Liver (tissue), 3 donors: ENCODE data around the gene FSCN2.

ENCODE experiments used
- CTCF ChIP-seq: fragments of 150-350 bp; IDR thresholded peaks from 2 replicates; pipeline ENCODE4 v1.5.1; 2017; ENCODE audit warnings: improper control_type of control experiment, low read depth, low read length; ENCODE audit not compliant: missing input control
- EGR1 ChIP-seq, 2 donors: IDR thresholded peaks; 2 replicates each; pipeline ENCODE4 v1.6.1; 2016 to 2018; ENCODE audit warnings: antibody characterized with exemption in 2 of 2, low read depth in 2 of 2
- FOXA1 ChIP-seq: IDR thresholded peaks from 2 replicates; pipeline ENCODE4 v1.6.1; 2016; ENCODE audit warnings: antibody characterized with exemption
- JUND ChIP-seq, 2 donors: IDR thresholded peaks; 2 replicates each; pipeline ENCODE4 v1.6.1; 2016; ENCODE audit warnings: antibody characterized with exemption in 2 of 2
- RXRA ChIP-seq, 2 donors: IDR thresholded peaks; 2 replicates each; pipeline ENCODE4 v1.6.1; 2017 to 2018; ENCODE audit warnings: antibody characterized with exemption in 2 of 2, mild to moderate bottlenecking in 1 of 2
- SP1 ChIP-seq: IDR thresholded peaks from 2 replicates; pipeline ENCODE4 v1.6.1; 2018; ENCODE audit warnings: antibody characterized with exemption, mild to moderate bottlenecking
- TAF1 ChIP-seq: conservative IDR thresholded peaks from 2 replicates; pipeline ENCODE4 v1.6.1; 2016; ENCODE audit warnings: antibody characterized with exemption, mild to moderate bottlenecking
- YY1 ChIP-seq: IDR thresholded peaks from 2 replicates; pipeline ENCODE4 v1.6.1; 2016; ENCODE audit warnings: antibody characterized with exemption, mild to moderate bottlenecking
- TF ChIP-seq, protein P1 (sequence below): IDR thresholded peaks from 2 replicates; pipeline ENCODE4 v1.6.1; 2016; ENCODE audit warnings: antibody characterized with exemption
- TF ChIP-seq, protein P2 (sequence below): IDR thresholded peaks from 2 replicates; pipeline ENCODE4 v1.6.1; 2016; ENCODE audit warnings: antibody characterized with exemption
- TF ChIP-seq, protein P3 (sequence below): IDR thresholded peaks from 2 replicates; pipeline ENCODE4 v1.6.1; 2016; ENCODE audit warnings: antibody characterized with exemption, mild to moderate bottlenecking
- TF ChIP-seq, protein P4 (sequence below): IDR thresholded peaks from 2 replicates; pipeline ENCODE4 v1.6.1; 2016; ENCODE audit warnings: antibody characterized with exemption
- donor health status: healthy.
- donor health status: healthy.

DNA sequence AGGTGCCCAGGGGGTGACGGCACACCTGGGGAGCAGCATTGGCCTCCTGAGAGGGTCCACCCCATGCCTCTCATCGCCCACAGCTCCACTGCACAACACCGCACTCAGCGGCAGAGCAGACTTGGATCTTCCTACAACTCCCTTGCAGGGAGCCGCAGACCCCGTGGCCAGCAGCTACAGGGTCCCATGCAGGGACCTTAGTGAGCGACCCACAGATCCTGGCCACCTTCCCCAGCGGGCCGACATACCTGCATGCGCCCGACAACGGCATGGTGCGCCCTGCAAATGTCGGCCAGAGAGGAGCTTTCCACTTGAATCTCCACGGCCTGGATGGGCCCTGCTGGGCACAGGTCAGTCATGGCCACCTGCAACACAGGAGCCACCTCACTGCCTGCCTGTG is 15.6 kb downstream of the FSCN2 start:
- no peak for TF ChIP-seq YY1
- no peak for TF ChIP-seq RXRA (IDR thresholded peaks at IDR 0.05)
- TF ChIP-seq JUND (IDR thresholded peaks at IDR 0.05): no peak
- TF ChIP-seq, protein P1, sequence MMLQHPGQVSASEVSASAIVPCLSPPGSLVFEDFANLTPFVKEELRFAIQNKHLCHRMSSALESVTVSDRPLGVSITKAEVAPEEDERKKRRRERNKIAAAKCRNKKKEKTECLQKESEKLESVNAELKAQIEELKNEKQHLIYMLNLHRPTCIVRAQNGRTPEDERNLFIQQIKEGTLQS: no peak
- no peak for TF ChIP-seq CTCF
- no peak for TF ChIP-seq TAF1
- no peak for TF ChIP-seq SP1
- no peak for TF ChIP-seq EGR1 (IDR thresholded peaks at IDR 0.05; ENCODE audit: low read depth in 2 of 2)
- no peak for TF ChIP-seq FOXA1
- TF ChIP-seq, protein P2, sequence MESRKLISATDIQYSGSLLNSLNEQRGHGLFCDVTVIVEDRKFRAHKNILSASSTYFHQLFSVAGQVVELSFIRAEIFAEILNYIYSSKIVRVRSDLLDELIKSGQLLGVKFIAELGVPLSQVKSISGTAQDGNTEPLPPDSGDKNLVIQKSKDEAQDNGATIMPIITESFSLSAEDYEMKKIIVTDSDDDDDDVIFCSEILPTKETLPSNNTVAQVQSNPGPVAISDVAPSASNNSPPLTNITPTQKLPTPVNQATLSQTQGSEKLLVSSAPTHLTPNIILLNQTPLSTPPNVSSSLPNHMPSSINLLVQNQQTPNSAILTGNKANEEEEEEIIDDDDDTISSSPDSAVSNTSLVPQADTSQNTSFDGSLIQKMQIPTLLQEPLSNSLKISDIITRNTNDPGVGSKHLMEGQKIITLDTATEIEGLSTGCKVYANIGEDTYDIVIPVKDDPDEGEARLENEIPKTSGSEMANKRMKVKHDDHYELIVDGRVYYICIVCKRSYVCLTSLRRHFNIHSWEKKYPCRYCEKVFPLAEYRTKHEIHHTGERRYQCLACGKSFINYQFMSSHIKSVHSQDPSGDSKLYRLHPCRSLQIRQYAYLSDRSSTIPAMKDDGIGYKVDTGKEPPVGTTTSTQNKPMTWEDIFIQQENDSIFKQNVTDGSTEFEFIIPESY: no peak
- TF ChIP-seq, protein P3, sequence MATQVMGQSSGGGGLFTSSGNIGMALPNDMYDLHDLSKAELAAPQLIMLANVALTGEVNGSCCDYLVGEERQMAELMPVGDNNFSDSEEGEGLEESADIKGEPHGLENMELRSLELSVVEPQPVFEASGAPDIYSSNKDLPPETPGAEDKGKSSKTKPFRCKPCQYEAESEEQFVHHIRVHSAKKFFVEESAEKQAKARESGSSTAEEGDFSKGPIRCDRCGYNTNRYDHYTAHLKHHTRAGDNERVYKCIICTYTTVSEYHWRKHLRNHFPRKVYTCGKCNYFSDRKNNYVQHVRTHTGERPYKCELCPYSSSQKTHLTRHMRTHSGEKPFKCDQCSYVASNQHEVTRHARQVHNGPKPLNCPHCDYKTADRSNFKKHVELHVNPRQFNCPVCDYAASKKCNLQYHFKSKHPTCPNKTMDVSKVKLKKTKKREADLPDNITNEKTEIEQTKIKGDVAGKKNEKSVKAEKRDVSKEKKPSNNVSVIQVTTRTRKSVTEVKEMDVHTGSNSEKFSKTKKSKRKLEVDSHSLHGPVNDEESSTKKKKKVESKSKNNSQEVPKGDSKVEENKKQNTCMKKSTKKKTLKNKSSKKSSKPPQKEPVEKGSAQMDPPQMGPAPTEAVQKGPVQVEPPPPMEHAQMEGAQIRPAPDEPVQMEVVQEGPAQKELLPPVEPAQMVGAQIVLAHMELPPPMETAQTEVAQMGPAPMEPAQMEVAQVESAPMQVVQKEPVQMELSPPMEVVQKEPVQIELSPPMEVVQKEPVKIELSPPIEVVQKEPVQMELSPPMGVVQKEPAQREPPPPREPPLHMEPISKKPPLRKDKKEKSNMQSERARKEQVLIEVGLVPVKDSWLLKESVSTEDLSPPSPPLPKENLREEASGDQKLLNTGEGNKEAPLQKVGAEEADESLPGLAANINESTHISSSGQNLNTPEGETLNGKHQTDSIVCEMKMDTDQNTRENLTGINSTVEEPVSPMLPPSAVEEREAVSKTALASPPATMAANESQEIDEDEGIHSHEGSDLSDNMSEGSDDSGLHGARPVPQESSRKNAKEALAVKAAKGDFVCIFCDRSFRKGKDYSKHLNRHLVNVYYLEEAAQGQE: no peak
- TF ChIP-seq, protein P4, sequence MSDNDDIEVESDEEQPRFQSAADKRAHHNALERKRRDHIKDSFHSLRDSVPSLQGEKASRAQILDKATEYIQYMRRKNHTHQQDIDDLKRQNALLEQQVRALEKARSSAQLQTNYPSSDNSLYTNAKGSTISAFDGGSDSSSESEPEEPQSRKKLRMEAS: no peak
